Activated effector memory CD4-positive, alpha-beta T cell treated with anti-CD3 and anti-CD28 coated beads, Interleukin-2, amount 50 U/mL, for 16 hours (primary cell): ENCODE data around the gene UBQLN1.
"Not testable (repeated sequence)": the region's sequence is repeated elsewhere in the genome, so short reads cannot be mapped to it uniquely, and the experiment has no call there.

Experiments
- DNase-seq: peaks from one replicate; pipeline ENCODE4 v3.0.0-alpha.2; 2020

UBQLN1 gene

GRCh38 chr9:83707768-83708514 is at the start of gene UBQLN1:
UBQLN1 (minus strand) TSS chr9:83707958; CDS start chr9:83707679, 279 bp downstream.
- DNase-seq: peak; percentile 97

GRCh38 chr9:83754383-83754977 is 46.7 kb upstream of the UBQLN1 start:
- no peak for DNase-seq

GRCh38 chr9:83749706-83750105 is 41.9 kb upstream of the UBQLN1 start:
- DNase-seq: no peak

GRCh38 chr9:83744206-83744605 is 36.4 kb upstream of the UBQLN1 start:
- no peak for DNase-seq

GRCh38 chr9:83733739-83734138 is 26.0 kb upstream of the UBQLN1 start:
- no peak for DNase-seq

- DNase-seq: not testable (repeated sequence)
Observed at GRCh38 chr9:83728591-83729368, 21.0 kb upstream of the UBQLN1 start.

GRCh38 chr9:83724436-83724835 is 16.7 kb upstream of the UBQLN1 start:
- no peak for DNase-seq

GRCh38 chr9:83722726-83723495 is 15.2 kb upstream of the UBQLN1 start:
- no peak for DNase-seq

- DNase-seq: no peak
Observed at GRCh38 chr9:83721509-83721908, 13.8 kb upstream of the UBQLN1 start.

GRCh38 chr9:83715794-83716193 is 8.0 kb upstream of the UBQLN1 start:
- DNase-seq: no peak

- DNase-seq: no peak
Observed at GRCh38 chr9:83715221-83715620, 7.5 kb upstream of the UBQLN1 start.

GRCh38 chr9:83714329-83714728 is 6.6 kb upstream of the UBQLN1 start:
- DNase-seq: no peak

- peak; percentile 87 for DNase-seq
Observed at GRCh38 chr9:83708515-83709158, 879 bp upstream of the UBQLN1 start.

- DNase-seq: no peak
Observed at GRCh38 chr9:83707518-83707767, 315 bp downstream of the UBQLN1 start.

- peak; percentile 89 for DNase-seq
Observed at GRCh38 chr9:83706676-83707517, 861 bp downstream of the UBQLN1 start.

- peak; percentile 68 for DNase-seq
Observed at GRCh38 chr9:83705219-83705651, 2.5 kb downstream of the UBQLN1 start.

GRCh38 chr9:83701769-83702168 is 6.0 kb downstream of the UBQLN1 start:
- DNase-seq: no peak

- no peak for DNase-seq
Observed at GRCh38 chr9:83701286-83701685, 6.5 kb downstream of the UBQLN1 start.

GRCh38 chr9:83699615-83700014 is 8.1 kb downstream of the UBQLN1 start:
- no peak for DNase-seq

- no peak for DNase-seq
Observed at GRCh38 chr9:83698976-83699585, 8.7 kb downstream of the UBQLN1 start.

- no peak for DNase-seq
Observed at GRCh38 chr9:83691492-83691891, 16.3 kb downstream of the UBQLN1 start.
